Nephron progenitor cell (in vitro differentiated cells): ENCODE measurements around the gene SLC5A9.

Source experiments
- DNase-seq: peaks from one replicate; pipeline ENCODE4 v3.0.0; 2021
- H3K27ac Mint-ChIP-seq: 2 replicates; pipeline ENCODE4 v1.8.0; 2021; ENCODE audit warnings: mild to moderate bottlenecking, moderate library complexity, mixed read lengths
- H3K27me3 Mint-ChIP-seq: 2 replicates; pipeline ENCODE4 v1.8.0; 2021; ENCODE audit warnings: mild to moderate bottlenecking, low read depth, mixed read lengths; ENCODE audit not compliant: poor library complexity
- H3K36me3 Mint-ChIP-seq: 2 replicates; pipeline ENCODE4 v1.8.0; 2021; ENCODE audit warnings: low read depth, mixed read lengths
- H3K4me1 Mint-ChIP-seq: 2 replicates; pipeline ENCODE4 v1.8.0; 2021; ENCODE audit warnings: mixed read lengths
- H3K4me3 Mint-ChIP-seq: 2 replicates; pipeline ENCODE4 v1.8.0; 2021; ENCODE audit warnings: mild to moderate bottlenecking, moderate library complexity, mixed read lengths
- H3K9me3 Mint-ChIP-seq: 2 replicates; pipeline ENCODE4 v1.8.0; 2021; ENCODE audit warnings: mild to moderate bottlenecking, moderate library complexity, mixed read lengths
- CTCF ChIP-seq: fragments of 200-600 bp; sonication (generic); IDR thresholded peaks from 2 replicates; pipeline ENCODE4 v1.5.0; 2021; ENCODE audit warnings: antibody characterized with exemption

The SLC5A9 gene

DNA sequence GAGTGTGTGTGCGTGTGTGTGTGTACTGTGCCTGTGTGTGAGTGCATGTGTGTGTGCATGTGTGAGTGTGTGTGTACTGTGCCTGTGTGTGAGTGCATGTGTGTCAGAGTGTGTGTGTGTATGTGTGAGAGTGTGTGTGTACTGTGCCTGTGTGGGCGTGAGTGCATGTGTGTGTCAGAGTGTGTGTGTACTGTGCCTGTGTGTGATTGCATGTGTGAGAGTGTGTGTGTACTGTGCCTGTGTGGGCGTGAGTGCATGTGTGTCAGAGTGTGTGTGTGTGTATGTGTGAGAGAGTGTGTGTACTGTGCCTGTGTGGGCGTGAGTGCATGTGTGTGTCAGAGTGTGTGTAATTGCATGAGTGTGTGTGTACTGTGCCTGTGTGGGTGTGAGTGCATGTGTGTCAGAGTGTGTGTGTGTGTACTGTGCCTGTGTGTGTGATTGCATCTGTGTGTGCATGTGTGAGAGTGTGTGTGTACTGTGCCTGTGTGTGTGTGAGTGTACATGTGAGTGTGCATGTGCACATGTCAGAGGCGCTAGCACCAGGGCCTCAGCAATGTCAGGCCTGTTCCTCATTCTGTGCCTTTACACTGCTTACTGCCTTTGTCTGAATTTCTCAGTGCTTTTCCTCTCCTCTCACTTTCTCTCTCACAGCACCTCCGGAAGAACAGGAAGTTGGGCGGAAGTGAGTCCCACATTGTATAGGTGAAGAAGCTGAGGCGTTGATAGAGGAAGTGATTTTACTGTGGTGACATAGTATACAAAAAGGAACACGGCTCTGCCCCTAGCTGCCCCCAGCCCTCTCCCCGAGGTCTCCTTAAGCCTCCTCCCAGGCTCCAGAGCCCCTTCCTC lies 4.9 kb downstream of the SLC5A9 start:
- no peak overlapping the region for H3K27ac Mint-ChIP-seq
- DNase-seq = no peak
- no peak for TF ChIP-seq CTCF
- no peaks in the 10 kb centered on the region for H3K9me3 Mint-ChIP-seq
- no peaks in the 10 kb centered on the region for H3K36me3 Mint-ChIP-seq
- H3K4me3 Mint-ChIP-seq = no peak overlapping the region
- peaks cover 3% of the 10 kb centered on the region for H3K27me3 Mint-ChIP-seq
- no peaks in the 10 kb centered on the region for H3K4me1 Mint-ChIP-seq

GRCh38 chr1:48228156-48228555 lies 5.6 kb downstream of the SLC5A9 start:
- no peaks in the 10 kb centered on the region for H3K36me3 Mint-ChIP-seq
- peaks cover 6% of the 10 kb centered on the region for H3K27me3 Mint-ChIP-seq
- H3K4me1 Mint-ChIP-seq = no peaks in the 10 kb centered on the region
- TF ChIP-seq CTCF = peak; percentile 26
- no peaks in the 10 kb centered on the region for H3K9me3 Mint-ChIP-seq
- H3K27ac Mint-ChIP-seq = no peak overlapping the region
- no peak overlapping the region for H3K4me3 Mint-ChIP-seq
- DNase-seq = peak; percentile 33

DNA sequence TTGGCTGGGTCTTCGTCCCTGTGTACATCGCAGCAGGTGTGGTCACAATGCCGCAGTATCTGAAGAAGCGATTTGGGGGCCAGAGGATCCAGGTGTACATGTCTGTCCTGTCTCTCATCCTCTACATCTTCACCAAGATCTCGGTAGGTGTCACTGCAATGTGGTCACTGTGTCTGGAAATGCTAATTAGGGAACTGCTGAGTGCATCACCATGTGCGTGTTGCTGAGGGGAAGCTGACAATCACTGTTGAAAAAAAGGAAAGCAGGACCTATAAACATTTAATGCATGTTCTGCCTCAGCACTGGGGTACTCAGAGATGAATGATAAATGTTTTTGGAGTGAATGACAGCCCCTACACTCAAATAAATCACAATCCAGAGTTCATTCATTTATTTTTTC lies 6.8 kb downstream of the SLC5A9 start:
- Mint-ChIP-seq H3K36me3 (no peaks in the 10 kb centered on the region), H3K27ac (no peak overlapping the region), H3K27me3 (peaks cover 7% of the 10 kb centered on the region), H3K4me3 (no peak overlapping the region), H3K4me1 (no peaks in the 10 kb centered on the region), H3K9me3 (no peaks in the 10 kb centered on the region)
- DNase-seq = no peak
- no peak for TF ChIP-seq CTCF

GRCh38 chr1:48230236-48230635 lies 7.7 kb downstream of the SLC5A9 start:
- no peaks in the 10 kb centered on the region for H3K4me1 Mint-ChIP-seq
- H3K27me3 Mint-ChIP-seq = peaks cover 6% of the 10 kb centered on the region
- no peak overlapping the region for H3K27ac Mint-ChIP-seq
- no peaks in the 10 kb centered on the region for H3K36me3 Mint-ChIP-seq
- no peak overlapping the region for H3K4me3 Mint-ChIP-seq
- no peak for DNase-seq
- TF ChIP-seq CTCF = no peak
- no peaks in the 10 kb centered on the region for H3K9me3 Mint-ChIP-seq

DNA sequence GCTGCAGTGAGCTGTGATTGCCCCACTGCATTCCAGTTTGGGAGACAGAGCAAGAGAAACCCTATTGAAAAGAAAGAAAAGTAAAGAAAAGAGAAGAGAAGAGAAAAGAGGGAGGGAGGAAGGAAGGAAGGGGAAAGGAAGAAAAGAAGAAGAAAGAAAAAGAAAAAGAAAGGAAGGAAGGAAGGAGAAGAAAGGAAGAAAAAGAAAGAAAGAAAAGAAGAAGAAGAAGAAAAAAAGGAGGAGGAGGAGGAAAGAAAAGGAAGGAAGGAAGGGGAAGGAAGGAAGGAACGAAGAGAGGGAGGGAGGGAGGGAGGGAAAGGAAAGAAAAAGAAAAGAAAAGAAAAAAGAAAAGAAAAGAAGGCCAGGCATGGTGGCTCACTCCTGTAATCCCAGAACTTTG lies 10.2 kb downstream of the SLC5A9 start:
- no peak for DNase-seq
- Mint-ChIP-seq H3K4me1 (no peaks in the 10 kb centered on the region), H3K27ac (no peak overlapping the region), H3K36me3 (no peaks in the 10 kb centered on the region), H3K9me3 (no peaks in the 10 kb centered on the region), H3K27me3 (peaks cover 10% of the 10 kb centered on the region), H3K4me3 (no peak overlapping the region)
- no peak for TF ChIP-seq CTCF
